ENCODE results near the gene ASAP2.

DNA sequence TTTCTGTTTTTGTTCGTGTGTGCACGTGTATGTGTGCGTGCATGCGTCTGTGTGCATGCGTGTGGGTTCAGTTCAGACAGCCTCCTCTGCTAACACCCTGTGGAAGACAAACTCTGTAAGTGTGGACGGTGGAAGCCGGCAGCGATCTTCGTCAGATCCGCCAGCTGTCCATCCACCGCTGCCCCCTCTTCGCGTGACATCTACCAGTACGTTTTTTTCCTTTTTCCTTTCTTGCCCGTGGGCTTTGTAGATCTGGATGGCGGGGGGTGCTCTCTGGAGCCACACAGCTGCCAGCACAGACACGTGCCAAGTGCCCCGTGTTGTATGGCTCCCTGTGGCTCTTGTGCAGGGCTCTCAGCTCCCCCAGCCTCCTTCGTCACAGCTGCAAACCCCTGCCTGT, 184.4 kb downstream of the ASAP2 start:
- TF ChIP-seq, protein P1, sequence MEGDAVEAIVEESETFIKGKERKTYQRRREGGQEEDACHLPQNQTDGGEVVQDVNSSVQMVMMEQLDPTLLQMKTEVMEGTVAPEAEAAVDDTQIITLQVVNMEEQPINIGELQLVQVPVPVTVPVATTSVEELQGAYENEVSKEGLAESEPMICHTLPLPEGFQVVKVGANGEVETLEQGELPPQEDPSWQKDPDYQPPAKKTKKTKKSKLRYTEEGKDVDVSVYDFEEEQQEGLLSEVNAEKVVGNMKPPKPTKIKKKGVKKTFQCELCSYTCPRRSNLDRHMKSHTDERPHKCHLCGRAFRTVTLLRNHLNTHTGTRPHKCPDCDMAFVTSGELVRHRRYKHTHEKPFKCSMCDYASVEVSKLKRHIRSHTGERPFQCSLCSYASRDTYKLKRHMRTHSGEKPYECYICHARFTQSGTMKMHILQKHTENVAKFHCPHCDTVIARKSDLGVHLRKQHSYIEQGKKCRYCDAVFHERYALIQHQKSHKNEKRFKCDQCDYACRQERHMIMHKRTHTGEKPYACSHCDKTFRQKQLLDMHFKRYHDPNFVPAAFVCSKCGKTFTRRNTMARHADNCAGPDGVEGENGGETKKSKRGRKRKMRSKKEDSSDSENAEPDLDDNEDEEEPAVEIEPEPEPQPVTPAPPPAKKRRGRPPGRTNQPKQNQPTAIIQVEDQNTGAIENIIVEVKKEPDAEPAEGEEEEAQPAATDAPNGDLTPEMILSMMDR (IDR thresholded peaks at IDR 0.05), result no peak
- no peak for TF ChIP-seq EZH2 (IDR thresholded peaks at IDR 0.05; ENCODE audit: borderline replicate concordance, insufficient read depth, low read depth, low read length, poor library complexity, severe bottlenecking)
